Nephron (organoid): ENCODE measurements around the gene LRRC4B.

Source experiments
- H3K27ac Mint-ChIP-seq, 3 experiments: 2 replicates each; pipeline ENCODE4 v1.8.0; 2020; ENCODE audit warnings: mixed read lengths in 3 of 3, mild to moderate bottlenecking in 2 of 3, moderate library complexity in 1 of 3
- H3K27me3 Mint-ChIP-seq: 2 replicates; pipeline ENCODE4 v1.8.0; 2021; ENCODE audit warnings: low read depth, mild to moderate bottlenecking, moderate library complexity, mixed read lengths
- H3K36me3 Mint-ChIP-seq: 2 replicates; pipeline ENCODE4 v1.8.0; 2020; ENCODE audit warnings: low read depth, mixed read lengths
- H3K4me1 Mint-ChIP-seq: 2 replicates; pipeline ENCODE4 v1.8.0; 2020; ENCODE audit warnings: mixed read lengths
- H3K4me3 Mint-ChIP-seq, 3 experiments: 2 replicates each; pipeline ENCODE4 v1.8.0; 2020; ENCODE audit warnings: mild to moderate bottlenecking in 3 of 3, mixed read lengths in 3 of 3, moderate library complexity in 2 of 3
- H3K9me3 Mint-ChIP-seq: 2 replicates; pipeline ENCODE4 v1.8.0; 2020; ENCODE audit warnings: mixed read lengths
- TF ChIP-seq, protein P1 (sequence below), 3 experiments: fragments of 200-600 bp; sonication (generic); IDR thresholded peaks; one replicate each; pipeline ENCODE4 v1.5.0; 2021; ENCODE audit warnings: antibody characterized with exemption in 3 of 3; ENCODE audit not compliant: unreplicated experiment in 3 of 3

LRRC4B gene

GRCh38 chr19:50497022-50497405 lies 71.2 kb downstream of the LRRC4B start:
- H3K4me1 Mint-ChIP-seq, result peaks cover 9% of the 10 kb centered on the region
- H3K9me3 Mint-ChIP-seq, result no peaks in the 10 kb centered on the region
- H3K27ac Mint-ChIP-seq, result no peak overlapping the region
- TF ChIP-seq, protein P1, sequence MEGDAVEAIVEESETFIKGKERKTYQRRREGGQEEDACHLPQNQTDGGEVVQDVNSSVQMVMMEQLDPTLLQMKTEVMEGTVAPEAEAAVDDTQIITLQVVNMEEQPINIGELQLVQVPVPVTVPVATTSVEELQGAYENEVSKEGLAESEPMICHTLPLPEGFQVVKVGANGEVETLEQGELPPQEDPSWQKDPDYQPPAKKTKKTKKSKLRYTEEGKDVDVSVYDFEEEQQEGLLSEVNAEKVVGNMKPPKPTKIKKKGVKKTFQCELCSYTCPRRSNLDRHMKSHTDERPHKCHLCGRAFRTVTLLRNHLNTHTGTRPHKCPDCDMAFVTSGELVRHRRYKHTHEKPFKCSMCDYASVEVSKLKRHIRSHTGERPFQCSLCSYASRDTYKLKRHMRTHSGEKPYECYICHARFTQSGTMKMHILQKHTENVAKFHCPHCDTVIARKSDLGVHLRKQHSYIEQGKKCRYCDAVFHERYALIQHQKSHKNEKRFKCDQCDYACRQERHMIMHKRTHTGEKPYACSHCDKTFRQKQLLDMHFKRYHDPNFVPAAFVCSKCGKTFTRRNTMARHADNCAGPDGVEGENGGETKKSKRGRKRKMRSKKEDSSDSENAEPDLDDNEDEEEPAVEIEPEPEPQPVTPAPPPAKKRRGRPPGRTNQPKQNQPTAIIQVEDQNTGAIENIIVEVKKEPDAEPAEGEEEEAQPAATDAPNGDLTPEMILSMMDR (IDR thresholded peaks at IDR 0.05; ENCODE audit: unreplicated experiment in 3 of 3), result no peak
- no peaks in the 10 kb centered on the region for H3K36me3 Mint-ChIP-seq
- H3K27me3 Mint-ChIP-seq, result peaks cover 27% of the 10 kb centered on the region
- H3K4me3 Mint-ChIP-seq, result no peak overlapping the region

DNA sequence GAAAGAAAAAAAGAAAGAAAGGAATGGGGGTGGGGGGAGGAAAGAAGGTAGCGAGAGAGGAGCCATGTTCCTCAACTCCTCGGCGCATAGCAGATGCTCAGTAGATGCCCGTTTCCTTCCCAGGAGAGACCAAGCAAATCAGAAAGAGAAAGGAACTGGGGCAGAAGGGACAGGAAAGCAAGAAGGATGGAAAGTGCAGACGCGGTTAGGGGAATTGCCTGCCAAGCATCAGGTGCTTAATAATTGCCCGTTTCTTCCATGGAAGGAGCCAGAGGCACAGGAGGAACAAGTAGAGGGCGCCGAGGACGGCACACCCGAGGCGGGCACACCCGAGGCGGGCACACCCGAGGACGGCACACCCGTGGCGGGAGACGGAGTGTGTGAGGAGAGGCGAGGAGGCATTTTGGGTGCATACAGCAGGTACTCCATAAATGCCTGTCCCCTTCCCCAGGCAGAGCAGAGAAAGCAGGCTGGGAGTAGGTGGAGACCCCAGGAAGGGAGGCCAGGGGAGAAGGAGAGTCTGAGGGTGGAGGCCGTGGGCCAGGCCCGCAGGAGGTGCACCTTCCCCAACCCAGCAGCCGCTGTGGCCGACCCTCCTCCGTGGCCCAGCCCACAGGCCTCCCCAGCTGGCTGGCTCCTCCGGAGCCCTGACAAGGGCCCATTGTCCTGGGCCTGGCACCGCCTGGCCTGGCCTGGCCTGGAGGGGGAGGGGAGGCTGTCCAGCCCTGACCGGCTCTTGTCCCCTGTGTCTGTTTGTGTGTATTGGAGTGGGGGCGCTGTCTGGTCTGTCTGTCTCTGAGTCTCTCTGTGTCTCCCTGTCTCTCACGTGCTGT lies 71.8 kb downstream of the LRRC4B start:
- H3K36me3 Mint-ChIP-seq, result no peaks in the 10 kb centered on the region
- peak overlapping the region in 1 of 3 experiments; percentile 32 for H3K27ac Mint-ChIP-seq
- H3K27me3 Mint-ChIP-seq, result peaks cover 29% of the 10 kb centered on the region
- TF ChIP-seq, protein P1 (IDR thresholded peaks at IDR 0.05; ENCODE audit: unreplicated experiment in 3 of 3), result no peak
- H3K4me1 Mint-ChIP-seq, result peaks cover 11% of the 10 kb centered on the region
- H3K9me3 Mint-ChIP-seq, result no peaks in the 10 kb centered on the region
- peak overlapping the region; percentile 29 to 89 (median 77) for H3K4me3 Mint-ChIP-seq

GRCh38 chr19:50495020-50495531 lies 73.2 kb downstream of the LRRC4B start:
- peaks cover 3% of the 10 kb centered on the region for H3K36me3 Mint-ChIP-seq
- H3K27ac Mint-ChIP-seq, result peak overlapping the region in 2 of 3 experiments; percentile 17 to 42
- TF ChIP-seq, protein P1 (IDR thresholded peaks at IDR 0.05; ENCODE audit: unreplicated experiment in 3 of 3), result no peak

DNA sequence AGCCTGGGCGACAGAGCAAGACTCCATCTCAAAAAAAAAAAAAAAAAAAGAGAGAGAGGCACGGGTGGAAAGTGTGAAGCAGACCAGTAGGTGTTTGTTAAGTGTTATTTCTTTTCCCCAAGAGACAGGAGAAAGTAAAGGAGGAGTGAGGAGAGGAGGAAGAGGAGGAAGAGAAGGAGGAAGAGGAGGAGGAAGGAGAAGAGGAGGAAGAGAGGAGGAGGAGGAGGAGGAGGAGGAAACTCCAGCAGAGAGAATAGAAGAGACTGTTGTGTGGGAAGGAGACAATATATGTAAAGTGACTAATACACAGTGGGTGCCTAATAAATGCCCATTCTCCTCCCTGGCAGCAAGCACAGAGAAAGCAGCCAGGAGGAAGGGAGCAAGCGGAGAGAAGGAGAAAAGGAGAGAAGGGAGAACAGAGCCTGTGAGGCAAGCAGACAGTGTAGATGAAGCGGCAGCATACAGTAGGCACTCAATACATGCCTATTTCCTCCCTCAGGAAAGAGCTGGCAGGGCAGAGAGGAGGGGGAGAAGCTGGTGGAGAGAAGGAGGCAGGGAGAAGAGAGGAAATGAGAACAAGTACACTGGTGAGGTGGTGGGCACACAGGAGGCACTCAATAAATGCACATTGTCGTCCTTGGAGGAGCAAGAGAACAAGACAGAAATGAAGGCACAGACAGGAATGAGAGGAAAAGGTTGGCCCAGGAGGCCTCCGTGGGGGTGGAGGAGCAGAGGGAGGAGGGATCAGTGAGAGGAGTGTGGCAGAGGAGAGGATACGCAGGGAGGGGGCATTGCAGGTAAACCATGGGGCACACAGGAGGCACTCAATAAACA lies 73.8 kb downstream of the LRRC4B start:
- H3K9me3 Mint-ChIP-seq, result peaks cover 5% of the 10 kb centered on the region
- TF ChIP-seq, protein P1 (IDR thresholded peaks at IDR 0.05; ENCODE audit: unreplicated experiment in 3 of 3), result no peak

More at GRCh38 chr19:50495020-50495531, 73.2 kb downstream of the LRRC4B start:
- Mint-ChIP-seq H3K9me3 (peaks cover 5% of the 10 kb centered on the region), H3K4me3 (peak overlapping the region; percentile 39 to 89 (median 69)), H3K4me1 (peaks cover 22% of the 10 kb centered on the region), H3K27me3 (peaks cover 39% of the 10 kb centered on the region)

GRCh38 chr19:50493171-50493570 lies 75.1 kb downstream of the LRRC4B start:
- peaks cover 40% of the 10 kb centered on the region for H3K4me1 Mint-ChIP-seq
- peaks cover 6% of the 10 kb centered on the region for H3K36me3 Mint-ChIP-seq
- peak overlapping the region in 1 of 3 experiments; percentile 89 for H3K4me3 Mint-ChIP-seq
- H3K27ac Mint-ChIP-seq, result no peak overlapping the region
- peaks cover 55% of the 10 kb centered on the region for H3K27me3 Mint-ChIP-seq
- TF ChIP-seq, protein P1 (IDR thresholded peaks at IDR 0.05; ENCODE audit: unreplicated experiment in 3 of 3), result no peak
- H3K9me3 Mint-ChIP-seq, result peaks cover 5% of the 10 kb centered on the region

More for the DNA sequence above, 73.8 kb downstream of the LRRC4B start:
- Mint-ChIP-seq H3K27ac (no peak overlapping the region), H3K36me3 (peaks cover 6% of the 10 kb centered on the region), H3K27me3 (peaks cover 44% of the 10 kb centered on the region), H3K4me1 (peaks cover 28% of the 10 kb centered on the region), H3K4me3 (peak overlapping the region; percentile 26 to 89 (median 69))
